ENCODE data around the gene TMEM179. TPM values are rescaled to one million over a fixed set of nuclear protein-coding genes. Genes with fewer than 3 reads are reported as not detected.

TMEM179 gene
- total RNA-seq, 1 experiment from 2014 or later, result not detected

DNA sequence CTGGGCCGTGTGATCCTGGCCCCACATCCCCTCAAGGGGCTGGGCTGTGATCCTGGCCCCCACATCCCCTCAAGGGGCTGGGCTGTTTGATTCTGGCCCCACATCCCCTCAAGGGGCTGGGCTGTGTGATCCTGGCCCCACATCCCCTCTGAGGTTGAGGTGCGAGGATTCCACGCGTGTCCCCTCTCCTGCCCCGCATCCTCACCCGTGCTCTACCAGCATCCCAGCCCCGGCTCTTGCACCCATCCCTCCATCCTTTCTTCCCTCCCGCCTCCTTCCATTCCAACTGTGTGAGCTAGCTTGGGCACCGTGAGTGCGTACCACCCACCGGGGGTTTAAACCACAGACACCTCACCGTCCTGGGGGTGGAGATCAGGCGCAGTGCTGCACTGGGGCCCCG, 31.1 kb upstream of the TMEM179 start:
- intact Hi-C loops (cut with micrococcal nuclease; ENCODE audit: unreplicated experiment), result loop anchor here (10.0 kb wide), 1 partner anchor 501 kb away; the partner anchor contains the start of gene KIF26A
- no peak overlapping the region for H3K4me3 Mint-ChIP-seq (ENCODE audit: low read depth, unreplicated experiment)
- peaks cover 4% of the 10 kb centered on the region for H3K36me3 Mint-ChIP-seq (ENCODE audit: insufficient read depth, unreplicated experiment)
- no TSS peak for BruUV-seq (replicated peaks)
- peaks cover 91% of the 10 kb centered on the region for H3K27me3 Mint-ChIP-seq (ENCODE audit: unreplicated experiment)
- H3K4me1 Mint-ChIP-seq (ENCODE audit: low read depth, unreplicated experiment), result peaks cover 24% of the 10 kb centered on the region
- CTCF ChIA-PET, result no interaction called here
- DNase-seq, result no peak
- no peaks in the 10 kb centered on the region for H3K9me3 Mint-ChIP-seq (ENCODE audit: low read depth, unreplicated experiment)
- no peak for TF ChIP-seq CTCF (IDR thresholded peaks at IDR 0.05; ENCODE audit: unreplicated experiment)
- H3K27ac Mint-ChIP-seq (ENCODE audit: unreplicated experiment), result no peak overlapping the region

DNA sequence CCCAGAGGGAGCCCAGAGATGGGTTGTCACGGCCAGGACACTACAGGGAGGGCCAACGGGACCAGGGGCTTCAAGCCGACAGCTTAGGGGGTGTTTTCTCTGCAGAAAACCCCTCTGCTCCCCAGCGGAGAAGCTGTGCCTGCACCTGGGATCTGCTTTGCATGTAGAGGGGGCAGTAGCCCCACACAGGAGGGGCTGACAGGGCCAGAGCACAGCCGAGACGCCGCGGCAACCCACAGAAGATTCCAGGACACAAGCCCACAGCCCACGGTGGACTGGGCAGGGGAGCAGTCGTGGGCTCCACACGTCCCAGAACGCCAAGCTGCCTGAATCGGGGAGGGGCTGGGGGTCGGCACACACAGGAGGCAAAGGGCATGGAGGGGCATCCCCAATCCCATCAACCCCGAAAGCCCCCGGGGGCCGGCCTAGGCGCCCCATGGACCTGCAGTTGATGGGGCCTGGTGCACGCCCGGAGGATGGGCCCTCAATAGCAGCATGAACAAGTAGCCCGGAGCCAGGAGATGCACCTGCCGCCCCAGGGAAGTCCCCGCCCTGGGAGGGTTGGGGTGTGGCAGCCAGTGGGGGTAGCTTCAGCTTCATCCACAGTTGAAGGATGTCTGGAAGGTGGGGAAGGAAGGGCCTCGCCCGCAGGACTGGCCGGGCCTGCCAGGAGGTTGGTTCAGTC, 30.5 kb upstream of the TMEM179 start:
- Mint-ChIP-seq H3K27ac (ENCODE audit: unreplicated experiment) (no peak overlapping the region), H3K36me3 (ENCODE audit: insufficient read depth, unreplicated experiment) (peaks cover 4% of the 10 kb centered on the region), H3K27me3 (ENCODE audit: unreplicated experiment) (peaks cover 95% of the 10 kb centered on the region), H3K4me1 (ENCODE audit: low read depth, unreplicated experiment) (peaks cover 23% of the 10 kb centered on the region), H3K9me3 (ENCODE audit: low read depth, unreplicated experiment) (no peaks in the 10 kb centered on the region), H3K4me3 (ENCODE audit: low read depth, unreplicated experiment) (no peak overlapping the region)
- no TSS peak for BruUV-seq (replicated peaks)
- CTCF ChIA-PET, result no interaction called here
- intact Hi-C loops (cut with micrococcal nuclease; ENCODE audit: unreplicated experiment), result loop anchor here (10.0 kb wide), 1 partner anchor 500 kb away; the partner anchor contains the start of gene KIF26A
- DNase-seq, result no peak
- TF ChIP-seq CTCF (IDR thresholded peaks at IDR 0.05; ENCODE audit: unreplicated experiment), result no peak

- Mint-ChIP-seq H3K36me3 (ENCODE audit: insufficient read depth, unreplicated experiment) (no peaks in the 10 kb centered on the region), H3K4me1 (ENCODE audit: low read depth, unreplicated experiment) (peaks cover 17% of the 10 kb centered on the region), H3K9me3 (ENCODE audit: low read depth, unreplicated experiment) (no peaks in the 10 kb centered on the region), H3K27me3 (ENCODE audit: unreplicated experiment) (peaks cover 95% of the 10 kb centered on the region), H3K27ac (ENCODE audit: unreplicated experiment) (no peak overlapping the region), H3K4me3 (ENCODE audit: low read depth, unreplicated experiment) (no peak overlapping the region)
- no peak for TF ChIP-seq CTCF (IDR thresholded peaks at IDR 0.05; ENCODE audit: unreplicated experiment)
- BruUV-seq (replicated peaks), result no TSS peak
- CTCF ChIA-PET, result no interaction called here
- no peak for DNase-seq
- intact Hi-C loops (cut with micrococcal nuclease; ENCODE audit: unreplicated experiment), result loop anchor here (10.0 kb wide), 1 partner anchor 499 kb away; the partner anchor contains the start of gene KIF26A
Measured at GRCh38 chr14:104634138-104634760, 29.7 kb upstream of the TMEM179 start.

DNA sequence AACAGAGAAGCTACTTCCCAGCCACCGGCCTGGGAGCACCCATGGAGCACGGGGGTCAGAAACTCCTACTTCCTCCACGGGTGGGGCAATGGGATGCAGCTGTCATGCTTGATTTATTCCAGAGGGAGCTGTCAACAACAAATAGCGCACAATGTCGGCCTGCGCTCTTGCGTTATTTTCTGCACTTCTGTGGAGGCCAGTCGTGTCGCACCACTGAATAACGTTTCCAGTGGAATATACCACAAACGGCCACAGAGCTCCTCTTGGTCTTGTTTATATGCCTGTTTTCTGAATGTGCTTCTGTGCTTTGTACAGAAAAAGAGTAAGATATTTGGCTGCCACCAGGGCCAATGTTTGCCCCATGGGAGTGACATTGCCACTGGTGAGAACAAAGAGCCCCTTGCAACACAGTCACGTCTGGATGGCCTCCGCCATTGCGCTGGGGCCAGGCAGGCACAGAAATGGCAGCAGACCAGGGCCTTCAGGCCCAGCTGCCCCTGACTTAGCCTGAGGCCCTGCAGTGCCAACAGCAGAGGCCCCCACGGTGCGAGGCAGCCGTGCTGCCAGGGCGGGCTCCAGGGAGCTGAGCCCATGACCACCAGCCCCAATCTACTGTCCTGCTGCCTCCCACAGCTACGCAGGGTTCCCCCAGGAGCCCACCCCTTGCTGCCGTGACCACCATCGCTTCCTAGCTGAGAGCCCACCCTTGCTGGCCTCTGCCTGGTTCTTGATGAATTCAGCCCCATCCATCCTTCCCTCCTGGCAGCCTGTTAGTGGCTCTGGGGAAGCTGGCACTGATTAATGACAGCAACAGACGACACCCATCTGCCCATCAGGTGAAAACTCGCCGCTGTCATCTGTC, 28.9 kb upstream of the TMEM179 start:
- Mint-ChIP-seq H3K27me3 (ENCODE audit: unreplicated experiment) (peaks cover 95% of the 10 kb centered on the region), H3K4me1 (ENCODE audit: low read depth, unreplicated experiment) (peaks cover 14% of the 10 kb centered on the region), H3K36me3 (ENCODE audit: insufficient read depth, unreplicated experiment) (no peaks in the 10 kb centered on the region), H3K27ac (ENCODE audit: unreplicated experiment) (no peak overlapping the region), H3K9me3 (ENCODE audit: low read depth, unreplicated experiment) (no peaks in the 10 kb centered on the region), H3K4me3 (ENCODE audit: low read depth, unreplicated experiment) (no peak overlapping the region)
- DNase-seq, result no peak
- intact Hi-C loops (cut with micrococcal nuclease; ENCODE audit: unreplicated experiment), result loop anchor here (10.0 kb wide), 1 partner anchor 499 kb away; the partner anchor contains the start of gene KIF26A
- CTCF ChIA-PET, result no interaction called here
- no peak for TF ChIP-seq CTCF (IDR thresholded peaks at IDR 0.05; ENCODE audit: unreplicated experiment)
- no TSS peak for BruUV-seq (replicated peaks)

All from Calu3 (cell line).